HG02610 (cell line): ENCODE data around the gene SLC6A9.

Experiments
- ATAC-seq: cut with Tn5 transposase; IDR thresholded peaks from one replicate; pipeline ENCODE4 v1.9.1; 2021; ENCODE audit warnings: mild to moderate bottlenecking, moderate library complexity; ENCODE audit not compliant: unreplicated experiment

Gene SLC6A9

GRCh38 chr1:44008259-44008658 lies 23.0 kb downstream of the SLC6A9 start:
- no peak for ATAC-seq

- ATAC-seq: no peak
Observed at GRCh38 chr1:44002606-44003157, 28.6 kb downstream of the SLC6A9 start.

GRCh38 chr1:44002165-44002564 lies 29.1 kb downstream of the SLC6A9 start:
- no peak for ATAC-seq

GRCh38 chr1:44000122-44000665 lies 31.1 kb downstream of the SLC6A9 start:
- no peak for ATAC-seq

GRCh38 chr1:43999455-43999854 lies 31.8 kb downstream of the SLC6A9 start:
- no peak for ATAC-seq

GRCh38 chr1:43998000-43998378 lies 33.3 kb downstream of the SLC6A9 start:
- no peak for ATAC-seq

- ATAC-seq: no peak
Observed at GRCh38 chr1:43997295-43997999, 33.8 kb downstream of the SLC6A9 start.

- no peak for ATAC-seq
Observed at GRCh38 chr1:43996733-43997115, 34.5 kb downstream of the SLC6A9 start.

GRCh38 chr1:43995984-43996732 lies 35.1 kb downstream of the SLC6A9 start:
- no peak for ATAC-seq

GRCh38 chr1:43994794-43995790 lies 36.2 kb downstream of the SLC6A9 start:
- ATAC-seq: no peak

GRCh38 chr1:43994071-43994470 lies 37.2 kb downstream of the SLC6A9 start:
- no peak for ATAC-seq

- ATAC-seq: no peak
Observed at GRCh38 chr1:43993206-43993914, 37.9 kb downstream of the SLC6A9 start.

GRCh38 chr1:43992232-43992995 lies 38.8 kb downstream of the SLC6A9 start:
- ATAC-seq: no peak

GRCh38 chr1:43991476-43992231 lies 39.6 kb downstream of the SLC6A9 start, which contains the start of gene CCDC24:
TSS of gene CCDC24 (plus strand) at chr1:43991599. CDS start at chr1:43991879, 280 bp downstream.
- peak; percentile 71 for ATAC-seq

GRCh38 chr1:43991200-43991475 lies 40.1 kb downstream of the SLC6A9 start:
- ATAC-seq: no peak

- ATAC-seq: no peak
Observed at GRCh38 chr1:43990271-43991199, 40.7 kb downstream of the SLC6A9 start.

GRCh38 chr1:43987159-43987902 lies 43.9 kb downstream of the SLC6A9 start:
- ATAC-seq: no peak
